CD14-positive monocyte (primary cell): ENCODE data around the gene CDC123. TPM values are rescaled to one million over a fixed set of nuclear protein-coding genes. Genes with fewer than 3 reads are reported as not detected.

Source experiments
- DNase-seq, 3 donors: peaks; one replicate each; pipeline ENCODE4 v3.0.0-alpha.2; 2011 to 2022
- H2AFZ ChIP-seq: 2 replicates; pipeline ENCODE4 v1.6.0; 2012; ENCODE audit warnings: mild to moderate bottlenecking, low read depth, low read length, inconsistent platforms; ENCODE audit not compliant: insufficient read depth, poor library complexity, severe bottlenecking
- H3K27ac ChIP-seq, 2 donors: 1 replicate in 1 of 2; 2 replicates in 1 of 2; pipeline ENCODE4 v1.5.1; 2012 to 2013; ENCODE audit warnings: low read length in 2 of 2, control low read depth in 1 of 2, inconsistent platforms in 1 of 2, low read depth in 1 of 2, mild to moderate bottlenecking in 1 of 2
- H3K27me3 ChIP-seq, 2 donors: one replicate each; pipeline versions ENCODE4 v1.6.0 to v1.6.1; 2011 to 2013; ENCODE audit warnings: low read length in 2 of 2; ENCODE audit not compliant: control insufficient read depth in 2 of 2, insufficient read depth in 2 of 2
- H3K36me3 ChIP-seq, 2 donors: replicated peaks in 1 of 2; 1 replicate in 1 of 2; 2 replicates in 1 of 2; pipeline versions ENCODE4 v1.5.1 to v1.6.1; 2012 to 2013; ENCODE audit warnings: low read length in 2 of 2, control low read depth in 1 of 2, inconsistent platforms in 1 of 2, mild to moderate bottlenecking in 1 of 2; ENCODE audit not compliant: insufficient read depth in 2 of 2, control insufficient read depth in 1 of 2
- H3K4me1 ChIP-seq, 2 donors: 1 replicate in 1 of 2; 2 replicates in 1 of 2; pipeline versions ENCODE4 v1.5.1 to v1.6.1; 2012 to 2013; ENCODE audit warnings: low read length in 2 of 2, control low read depth in 1 of 2, inconsistent platforms in 1 of 2, mild to moderate bottlenecking in 1 of 2, moderate library complexity in 1 of 2; ENCODE audit not compliant: insufficient read depth in 2 of 2, control insufficient read depth in 1 of 2
- H3K4me2 ChIP-seq: replicated peaks from 2 replicates; pipeline ENCODE3; 2012; ENCODE audit warnings: low read length, moderate library complexity, mild to moderate bottlenecking; ENCODE audit not compliant: poor library complexity, severe bottlenecking; ENCODE audit errors: extremely low read depth
- H3K4me3 ChIP-seq, 3 experiments: fragments of 200-600 bp in 1 of 3; sonication (generic) in 1 of 3; replicated peaks in 1 of 3; 1 replicate in 2 of 3; 2 replicates in 1 of 3; pipeline ENCODE4 v1.5.1; 2011 to 2013; ENCODE audit warnings: low read length in 3 of 3, mild to moderate bottlenecking in 3 of 3, control low read depth in 2 of 3, low read depth in 2 of 3, inconsistent platforms in 1 of 3, moderate library complexity in 1 of 3
- H3K79me2 ChIP-seq: 2 replicates; pipeline ENCODE4 v1.6.0; 2012; ENCODE audit warnings: mild to moderate bottlenecking, control low read depth, inconsistent platforms, low read length, moderate library complexity; ENCODE audit not compliant: insufficient read depth
- H3K9ac ChIP-seq: 2 replicates; pipeline ENCODE4 v1.6.0; 2017; ENCODE audit warnings: low read length, mild to moderate bottlenecking; ENCODE audit not compliant: insufficient read depth, poor library complexity, severe bottlenecking
- H3K9me3 ChIP-seq, 2 donors: replicated peaks in 1 of 2; 1 replicate in 1 of 2; 2 replicates in 1 of 2; pipeline versions ENCODE4 v1.5.1 to v1.6.1; 2012 to 2013; ENCODE audit warnings: low read length in 2 of 2, control low read depth in 1 of 2; ENCODE audit not compliant: control insufficient read depth in 1 of 2, insufficient read depth in 1 of 2
- H4K20me1 ChIP-seq: 2 replicates; pipeline ENCODE4 v1.6.0; 2012; ENCODE audit warnings: mild to moderate bottlenecking, low read length, control low read depth, moderate library complexity; ENCODE audit not compliant: insufficient read depth
- H3K27ac Mint-ChIP-seq, 7 donors: one replicate each; pipeline ENCODE4 v1.8.0; 2020; ENCODE audit warnings: mild to moderate bottlenecking in 7 of 7, mixed read lengths in 7 of 7, moderate library complexity in 6 of 7, inconsistent platforms in 2 of 7
- H3K27me3 Mint-ChIP-seq, 3 donors: one replicate each; pipeline ENCODE4 v1.8.0; 2021 to 2022; ENCODE audit warnings: low read depth in 3 of 3, mild to moderate bottlenecking in 3 of 3, mixed read lengths in 3 of 3, moderate library complexity in 3 of 3, inconsistent platforms in 1 of 3
- H3K36me3 Mint-ChIP-seq, 2 donors: one replicate each; pipeline ENCODE4 v1.8.0; 2020; ENCODE audit warnings: mixed read lengths in 2 of 2, inconsistent platforms in 1 of 2, mild to moderate bottlenecking in 1 of 2
- H3K4me1 Mint-ChIP-seq: one replicate; pipeline ENCODE4 v1.8.0; 2020; ENCODE audit warnings: mild to moderate bottlenecking, mixed read lengths
- H3K4me3 Mint-ChIP-seq, 2 donors: one replicate each; pipeline ENCODE4 v1.8.0; 2020; ENCODE audit warnings: mild to moderate bottlenecking in 2 of 2, mixed read lengths in 2 of 2, moderate library complexity in 1 of 2
- H3K9me3 Mint-ChIP-seq, 7 donors: one replicate each; pipeline ENCODE4 v1.8.0; 2020 to 2022; ENCODE audit warnings: mixed read lengths in 7 of 7, mild to moderate bottlenecking in 6 of 7, moderate library complexity in 6 of 7, inconsistent platforms in 2 of 7
- WGBS: methylation state at CpG from one replicate; pipeline ENCODE4 v1.1.5; 2013; ENCODE audit warnings: missing lambda C conversion rate; ENCODE audit not compliant: insufficient coverage; 5-methylcytosine and 5-hydroxymethylcytosine counted together
- intact Hi-C, 2 donors: fragments of 100-400 bp; cut with micrococcal nuclease; formaldehyde crosslinking; loops; one replicate each; pipeline versions ENCODE4 v1.15.0 to v1.15.1; 2023
- polyA plus RNA-seq, 3 donors: library from polyadenylated mRNA; depleted of rRNA in 1 of 3; unstranded in 2 of 3; stranded (reverse) in 1 of 3; fragments of 300-500 nt in 2 of 3; fragments of >200 nt in 1 of 3; fragmentation: Illumina TruSeq in 2 of 3; gene quantifications; 1 replicate in 2 of 3; 2 replicates in 1 of 3; pipeline ENCODE4 v1.2.3, GENCODE V29; 2012 to 2021
- TF ChIP-seq, protein P1 (sequence below): fragments of 200-600 bp; IDR thresholded peaks from one replicate; pipeline ENCODE4 v1.8.0; 2022; ENCODE audit warnings: antibody characterized with exemption, mild to moderate bottlenecking

CDC123 gene
- polyA plus RNA-seq, 3 donors = 38.2 to 78.7 (median 76.0) TPM

GRCh38 chr10:12208460-12208859, 12.5 kb downstream of the CDC123 start:
- TF ChIP-seq, protein P1, sequence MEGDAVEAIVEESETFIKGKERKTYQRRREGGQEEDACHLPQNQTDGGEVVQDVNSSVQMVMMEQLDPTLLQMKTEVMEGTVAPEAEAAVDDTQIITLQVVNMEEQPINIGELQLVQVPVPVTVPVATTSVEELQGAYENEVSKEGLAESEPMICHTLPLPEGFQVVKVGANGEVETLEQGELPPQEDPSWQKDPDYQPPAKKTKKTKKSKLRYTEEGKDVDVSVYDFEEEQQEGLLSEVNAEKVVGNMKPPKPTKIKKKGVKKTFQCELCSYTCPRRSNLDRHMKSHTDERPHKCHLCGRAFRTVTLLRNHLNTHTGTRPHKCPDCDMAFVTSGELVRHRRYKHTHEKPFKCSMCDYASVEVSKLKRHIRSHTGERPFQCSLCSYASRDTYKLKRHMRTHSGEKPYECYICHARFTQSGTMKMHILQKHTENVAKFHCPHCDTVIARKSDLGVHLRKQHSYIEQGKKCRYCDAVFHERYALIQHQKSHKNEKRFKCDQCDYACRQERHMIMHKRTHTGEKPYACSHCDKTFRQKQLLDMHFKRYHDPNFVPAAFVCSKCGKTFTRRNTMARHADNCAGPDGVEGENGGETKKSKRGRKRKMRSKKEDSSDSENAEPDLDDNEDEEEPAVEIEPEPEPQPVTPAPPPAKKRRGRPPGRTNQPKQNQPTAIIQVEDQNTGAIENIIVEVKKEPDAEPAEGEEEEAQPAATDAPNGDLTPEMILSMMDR = no peak
- Histone ChIP-seq H3K4me3 (no peak overlapping the region), H3K4me1 (no peaks in the 10 kb centered on the region), H4K20me1 (peaks cover 55% of the 10 kb centered on the region), H3K36me3 (peaks cover 57 to 96% of the 10 kb centered on the region in 2 donors), H3K9me3 (no peaks in the 10 kb centered on the region), H3K27me3 (no peaks in the 10 kb centered on the region), H3K9ac (no peak overlapping the region), H3K27ac (no peak overlapping the region), H3K4me2 (no peak overlapping the region), H3K79me2 (peaks cover 60% of the 10 kb centered on the region), H2AFZ (no peak overlapping the region)
- no peaks in the 10 kb centered on the region for H3K4me1 Mint-ChIP-seq
- DNase-seq = no peak
- no peak overlapping the region for H3K4me3 Mint-ChIP-seq
- H3K9me3 Mint-ChIP-seq = no peaks in the 10 kb centered on the region
- H3K27ac Mint-ChIP-seq = no peak overlapping the region
- H3K27me3 Mint-ChIP-seq = no peaks in the 10 kb centered on the region
- H3K36me3 Mint-ChIP-seq = peaks cover 67 to 89% of the 10 kb centered on the region in 2 donors
- WGBS = 98% methylated on average over 5 of the region's 5 CpGs
- intact Hi-C loops = no loop called here

DNA sequence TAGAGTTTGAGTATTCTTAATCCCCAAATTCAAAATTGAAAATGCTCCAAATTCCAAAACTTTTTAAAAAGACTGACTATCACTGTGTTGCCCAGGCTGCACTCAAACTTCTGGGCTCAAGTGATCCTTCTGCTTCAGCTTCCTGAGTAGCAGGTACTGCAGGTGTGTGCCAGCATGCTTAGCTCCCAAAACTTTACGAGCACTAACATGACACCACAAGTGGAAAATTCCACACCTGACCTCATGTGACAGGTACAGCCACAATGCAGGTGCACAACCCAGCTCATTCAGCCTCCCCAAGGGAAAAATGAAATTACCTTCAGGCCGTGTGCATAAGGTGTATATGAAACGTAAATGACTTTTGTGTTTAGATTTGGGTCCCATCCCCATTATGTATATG, 16.5 kb downstream of the CDC123 start:
- Mint-ChIP-seq H3K27me3 (no peaks in the 10 kb centered on the region), H3K4me3 (no peak overlapping the region), H3K27ac (no peak overlapping the region), H3K36me3 (peaks cover 59 to 71% of the 10 kb centered on the region in 2 donors), H3K9me3 (no peaks in the 10 kb centered on the region), H3K4me1 (peaks cover 9% of the 10 kb centered on the region)
- Histone ChIP-seq H3K4me2 (no peak overlapping the region), H4K20me1 (peaks cover 22% of the 10 kb centered on the region), H3K79me2 (peaks cover 42% of the 10 kb centered on the region), H3K27me3 (no peaks in the 10 kb centered on the region), H3K4me3 (no peak overlapping the region), H3K9ac (no peak overlapping the region), H3K27ac (no peak overlapping the region), H3K9me3 (no peaks in the 10 kb centered on the region), H3K4me1 (peaks cover 0 to 4% of the 10 kb centered on the region in 2 donors), H3K36me3 (peaks cover 56 to 83% of the 10 kb centered on the region in 2 donors), H2AFZ (no peak overlapping the region)
- DNase-seq = no peak
- TF ChIP-seq, protein P1 = no peak
- WGBS = no CpG with 5 or more reads among the region's 3 CpGs
- intact Hi-C loops = no loop called here
